DND-41 (cell line): ENCODE results near the gene CLSTN2.

Experiments used
- ATAC-seq: fragments of 200-7000 bp; cut with Tn5 transposase; 3 replicates; pipeline ENCODE4 v1.9.1; 2021; ENCODE audit warnings: low read depth; ENCODE audit not compliant: insufficient read depth
- DNase-seq: peaks from one replicate; pipeline ENCODE4 v3.0.0-alpha.2; 2020
- H2AFZ ChIP-seq: 2 replicates; pipeline ENCODE4 v1.6.0; 2012; ENCODE audit warnings: low read depth, low read length
- H3K27ac ChIP-seq: 2 replicates; pipeline ENCODE4 v1.5.1; 2012; ENCODE audit warnings: low read length, inconsistent platforms
- H3K27me3 ChIP-seq: fragments of 200-600 bp; sonication (generic); 2 replicates; pipeline ENCODE4 v1.6.0; 2012; ENCODE audit warnings: low read length, mild to moderate bottlenecking, inconsistent platforms; ENCODE audit not compliant: insufficient read depth, poor library complexity
- H3K36me3 ChIP-seq: 2 replicates; pipeline ENCODE4 v1.5.1; 2012; ENCODE audit warnings: low read length, inconsistent platforms; ENCODE audit not compliant: insufficient read depth
- H3K4me1 ChIP-seq: 2 replicates; pipeline ENCODE4 v1.5.1; 2012; ENCODE audit warnings: mild to moderate bottlenecking, low read length; ENCODE audit not compliant: insufficient read depth
- H3K4me2 ChIP-seq: 2 replicates; pipeline ENCODE4 v1.6.0; 2012; ENCODE audit warnings: mild to moderate bottlenecking, moderate library complexity, low read length, inconsistent platforms; ENCODE audit not compliant: insufficient read depth
- H3K4me3 ChIP-seq, 2 experiments: fragments of 200-600 bp in 1 of 2; shearing (Covaris generic) in 1 of 2; 2 replicates each; pipeline ENCODE4 v1.5.1; 2012 to 2016; ENCODE audit warnings: inconsistent platforms in 2 of 2, low read length in 2 of 2, mild to moderate bottlenecking in 2 of 2, low read depth in 1 of 2, moderate library complexity in 1 of 2
- H3K79me2 ChIP-seq: 2 replicates; pipeline ENCODE4 v1.6.0; 2012; ENCODE audit warnings: low read length, inconsistent platforms; ENCODE audit not compliant: insufficient read depth
- H3K9ac ChIP-seq: 2 replicates; pipeline ENCODE4 v1.6.0; 2012; ENCODE audit warnings: low read depth, mild to moderate bottlenecking, inconsistent platforms, low read length, moderate library complexity
- H3K9me3 ChIP-seq: 2 replicates; pipeline ENCODE4 v1.5.1; 2012; ENCODE audit warnings: low read length, moderate library complexity, mild to moderate bottlenecking, inconsistent platforms; ENCODE audit not compliant: insufficient read depth, severe bottlenecking
- H4K20me1 ChIP-seq: 2 replicates; pipeline ENCODE4 v1.6.0; 2012; ENCODE audit warnings: low read length; ENCODE audit not compliant: insufficient read depth
- CTCF ChIP-seq: IDR thresholded peaks from 2 replicates; pipeline ENCODE4 v1.5.1; 2012; ENCODE audit warnings: borderline replicate concordance, low read length, moderate library complexity, mild to moderate bottlenecking; ENCODE audit not compliant: poor library complexity, severe bottlenecking; ENCODE audit errors: extremely low read depth
- EZH2 ChIP-seq: IDR thresholded peaks from 3 replicates; pipeline ENCODE4 v1.6.1; 2012; ENCODE audit warnings: borderline replicate concordance, low read depth, mild to moderate bottlenecking, moderate library complexity, low read length, inconsistent platforms; ENCODE audit not compliant: severe bottlenecking

CLSTN2 gene

GRCh38 chr3:140022066-140022770 lies 87.2 kb downstream of the CLSTN2 start:
- Histone ChIP-seq H4K20me1 (no peaks in the 10 kb centered on the region), H3K36me3 (no peaks in the 10 kb centered on the region), H3K9me3 (no peaks in the 10 kb centered on the region), H2AFZ (no peak overlapping the region), H3K4me2 (no peak overlapping the region), H3K4me1 (no peaks in the 10 kb centered on the region), H3K79me2 (no peaks in the 10 kb centered on the region), H3K27me3 (peaks cover 26% of the 10 kb centered on the region), H3K27ac (no peak overlapping the region), H3K9ac (no peak overlapping the region), H3K4me3 (no peak overlapping the region)
- ATAC-seq (no peak), DNase-seq (no peak)
- no peak for TF ChIP-seq EZH2
- TF ChIP-seq CTCF = no peak

DNA sequence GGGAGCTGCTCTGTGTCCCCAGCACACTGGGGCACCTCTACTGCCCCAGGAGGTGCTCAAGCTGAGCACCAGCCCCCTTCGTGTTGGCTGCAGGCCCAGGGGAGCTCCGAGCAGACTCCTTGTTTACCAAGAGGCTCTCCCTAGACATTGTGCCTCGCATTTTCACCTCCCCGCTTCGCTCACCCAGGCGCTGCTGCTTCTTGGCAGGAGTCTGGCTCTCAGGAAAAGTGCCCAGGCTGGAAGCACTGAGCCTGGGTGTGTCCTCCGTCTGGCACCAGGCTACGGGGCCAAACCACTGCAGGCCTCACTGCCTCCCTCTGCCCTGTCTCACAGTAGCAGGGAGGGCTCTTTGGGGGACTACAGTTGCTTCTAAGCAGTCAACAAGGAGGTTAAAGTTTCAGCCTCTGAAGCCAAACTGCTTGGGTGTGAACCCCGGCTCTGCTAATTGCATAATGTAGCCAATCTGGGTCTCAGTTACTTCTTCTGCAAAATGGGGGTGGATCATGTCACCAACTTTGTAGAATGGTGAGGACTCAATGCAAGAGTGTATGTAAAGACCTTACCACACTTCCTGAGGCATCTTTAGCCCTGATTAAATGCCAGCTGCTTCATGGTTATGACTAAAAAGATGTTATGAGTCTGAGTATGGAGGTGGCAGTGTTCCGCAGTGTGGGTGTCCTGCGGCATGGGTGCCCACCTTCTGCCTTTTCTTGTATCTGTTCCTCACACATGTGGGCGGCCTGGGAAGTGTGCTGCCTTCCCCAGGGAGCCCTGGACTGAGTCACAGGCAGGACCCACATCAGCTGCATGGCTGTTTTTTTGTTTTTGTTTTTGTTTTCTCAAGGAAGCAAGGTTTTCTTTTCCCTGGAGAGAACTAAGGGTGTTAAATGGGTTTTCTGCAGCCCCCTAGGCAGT lies 88.9 kb downstream of the CLSTN2 start:
- no peak overlapping the region for H2AFZ ChIP-seq
- H3K79me2 ChIP-seq = no peaks in the 10 kb centered on the region
- H3K4me3 ChIP-seq = no peak overlapping the region
- no peaks in the 10 kb centered on the region for H4K20me1 ChIP-seq
- ATAC-seq (no peak), DNase-seq (no peak)
- no peaks in the 10 kb centered on the region for H3K9me3 ChIP-seq
- TF ChIP-seq CTCF = no peak
- no peak for TF ChIP-seq EZH2
- H3K9ac ChIP-seq = no peak overlapping the region
- no peaks in the 10 kb centered on the region for H3K36me3 ChIP-seq
- H3K27ac ChIP-seq = no peak overlapping the region
- no peaks in the 10 kb centered on the region for H3K4me1 ChIP-seq
- H3K27me3 ChIP-seq = peaks cover 22% of the 10 kb centered on the region
- no peak overlapping the region for H3K4me2 ChIP-seq

DNA sequence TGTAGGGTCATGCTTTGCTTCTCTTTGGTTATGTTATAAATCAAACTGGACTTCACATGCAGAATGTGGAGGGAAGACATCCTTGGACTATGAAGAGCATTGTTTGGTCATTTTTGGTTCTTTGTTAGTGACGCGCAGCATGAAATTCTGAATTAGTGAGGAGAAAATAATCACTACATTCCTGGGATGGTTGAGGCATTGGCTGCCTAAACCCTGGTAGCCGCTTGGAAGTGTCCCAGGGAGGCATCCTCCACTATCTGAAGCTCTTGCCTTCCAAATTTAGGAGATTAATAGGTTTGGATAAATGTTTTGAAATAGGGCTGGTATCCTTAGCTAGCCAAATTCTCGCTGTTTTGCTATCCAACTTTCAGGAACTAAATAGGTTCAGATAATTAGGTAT lies 96.2 kb downstream of the CLSTN2 start:
- H3K27ac ChIP-seq = no peak overlapping the region

More for the DNA sequence above, 96.2 kb downstream of the CLSTN2 start:
- Histone ChIP-seq H3K9ac (no peak overlapping the region), H3K4me1 (no peaks in the 10 kb centered on the region), H3K4me2 (no peak overlapping the region), H2AFZ (no peak overlapping the region), H3K79me2 (no peaks in the 10 kb centered on the region), H3K9me3 (no peaks in the 10 kb centered on the region), H4K20me1 (no peaks in the 10 kb centered on the region), H3K27me3 (peaks cover 18% of the 10 kb centered on the region), H3K4me3 (no peak overlapping the region), H3K36me3 (no peaks in the 10 kb centered on the region)
- no peak for DNase-seq
- no peak for ATAC-seq
- TF ChIP-seq EZH2 (no peak), CTCF (no peak)
